ENCODE data around the gene ZNF689. TPM values are rescaled to one million over a fixed set of nuclear protein-coding genes. Genes with fewer than 3 reads are reported as not detected.

Gene ZNF689
- total and polyA plus RNA-seq, 2 of the 13 experiments (the other 11 are each of a cell fraction or from before 2014, with no cell fraction given): 9.7 to 19.5 TPM

- TF ChIP-seq RERE (CRISPR knock-in tag; IDR thresholded peaks at IDR 0.05; ENCODE audit: low read depth) (no peak), HMGXB4 (CRISPR knock-in tag; IDR thresholded peaks at IDR 0.05; ENCODE audit: borderline replicate concordance in 1 of 2, low read depth in 1 of 2) (peak; percentile 52 to 74), YEATS2 (CRISPR knock-in tag; IDR thresholded peaks at IDR 0.05; ENCODE audit: borderline replicate concordance) (peak; percentile 80; the same call in 1 of the 2 replicates), MXI1 (IDR thresholded peaks at IDR 0.05; ENCODE audit: borderline replicate concordance, low read depth, low read length) (peak; percentile 72; the same call in 1 of the 3 replicates), PAX8 (CRISPR knock-in tag; IDR thresholded peaks at IDR 0.05; ENCODE audit: borderline replicate concordance) (peak; percentile 85), FOXC1 (CRISPR knock-in tag; IDR thresholded peaks at IDR 0.05; ENCODE audit: borderline replicate concordance) (peak; percentile 63), NR2C2 (CRISPR knock-in tag; IDR thresholded peaks at IDR 0.05; ENCODE audit: borderline replicate concordance) (peak; percentile 90), ATRX (CRISPR knock-in tag; IDR thresholded peaks at IDR 0.05; ENCODE audit: borderline replicate concordance) (no peak), ZBTB8A (CRISPR knock-in tag; IDR thresholded peaks at IDR 0.05; ENCODE audit: borderline replicate concordance, low read depth) (no peak), STAG1 (CRISPR knock-in tag; IDR thresholded peaks at IDR 0.05) (no peak), ZNF367 (CRISPR knock-in tag; IDR thresholded peaks at IDR 0.05; ENCODE audit: borderline replicate concordance) (no peak), EED (CRISPR knock-in tag; IDR thresholded peaks at IDR 0.05) (no peak), LRRFIP1 (CRISPR knock-in tag; conservative IDR thresholded peaks at IDR 0.05) (no peak), SKIL (CRISPR knock-in tag; IDR thresholded peaks at IDR 0.05; ENCODE audit: borderline replicate concordance) (no peak), JUND (CRISPR knock-in tag; IDR thresholded peaks at IDR 0.05) (0 out of 2 replicates have a peak, but pooled peaks have one; percentile 44)
Measured at GRCh38 chr16:30650369-30651123, 40.4 kb upstream of the ZNF689 start, which contains the start of gene PRR14 (continued).

All from HepG2 (cell line).